Stimulated activated CD4-positive, alpha-beta T cell treated with anti-CD3 and anti-CD28 coated beads, TNF-alpha, amount 100 ng/mL, for 1 hour (primary cell): Measurements from ENCODE around the gene IQCF6.
"Not testable (repeated sequence)": the region's sequence is repeated elsewhere in the genome, so short reads cannot be mapped to it uniquely, and the experiment has no call there.

Experiments used
- DNase-seq, 3 donors: peaks; one replicate each; pipeline ENCODE4 v3.0.0-alpha.2; 2020; ENCODE audit warnings: low read depth in 3 of 3, low spot score in 1 of 3

Gene IQCF6

GRCh38 chr3:51779137-51779536, at the start of gene IQCF6:
TSS of gene IQCF6 (minus strand) at chr3:51779237. CDS start at chr3:51779224, 13 bp downstream.
- DNase-seq: no peak

GRCh38 chr3:51828297-51828696, 49.3 kb upstream of the IQCF6 start:
- DNase-seq: no peak

- no peak for DNase-seq
Observed at GRCh38 chr3:51819709-51820406, 40.8 kb upstream of the IQCF6 start.

- DNase-seq: no peak
Observed at GRCh38 chr3:51819151-51819550, 40.1 kb upstream of the IQCF6 start.

DNA sequence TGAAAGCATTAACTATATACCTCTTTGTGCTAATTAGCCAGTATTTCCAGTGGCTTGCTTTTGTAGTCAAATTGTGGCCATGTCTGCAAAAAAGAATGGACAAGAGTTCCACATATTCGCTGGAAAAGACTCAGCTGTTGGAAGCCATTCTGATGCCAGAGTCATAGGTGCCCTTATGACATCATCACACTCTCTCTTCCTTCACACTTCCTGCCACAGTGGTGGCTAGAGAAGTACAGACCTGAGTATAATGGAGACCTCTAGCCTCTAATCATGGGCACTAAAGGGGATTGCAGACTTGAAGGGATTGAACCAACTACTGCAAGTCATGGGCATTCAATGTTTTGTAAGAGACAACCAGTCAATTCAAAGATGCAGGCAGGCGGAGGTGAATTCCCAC, 38.3 kb upstream of the IQCF6 start:
- no peak for DNase-seq

GRCh38 chr3:51816723-51817122, 37.7 kb upstream of the IQCF6 start:
- DNase-seq: no peak

DNA sequence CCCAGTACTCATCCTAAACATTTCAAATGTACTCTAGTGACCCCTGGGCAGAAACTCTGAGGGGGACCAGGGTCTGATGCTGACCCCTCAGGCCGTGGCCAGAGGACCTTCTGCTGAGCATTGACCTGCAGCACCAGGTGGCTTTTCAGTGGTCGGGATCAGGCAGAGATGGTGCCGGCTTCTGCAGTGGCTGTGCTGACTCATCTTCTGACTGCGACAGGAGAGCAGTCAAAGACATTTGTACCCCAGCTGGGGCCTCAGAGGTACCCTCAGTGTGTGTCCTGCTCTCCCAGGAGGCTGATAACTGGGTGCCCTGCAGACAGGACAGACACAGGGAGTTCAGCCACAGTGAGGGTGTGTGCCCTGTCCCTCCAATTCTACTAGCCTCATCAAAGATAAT, 36.6 kb upstream of the IQCF6 start:
- no peak for DNase-seq

DNA sequence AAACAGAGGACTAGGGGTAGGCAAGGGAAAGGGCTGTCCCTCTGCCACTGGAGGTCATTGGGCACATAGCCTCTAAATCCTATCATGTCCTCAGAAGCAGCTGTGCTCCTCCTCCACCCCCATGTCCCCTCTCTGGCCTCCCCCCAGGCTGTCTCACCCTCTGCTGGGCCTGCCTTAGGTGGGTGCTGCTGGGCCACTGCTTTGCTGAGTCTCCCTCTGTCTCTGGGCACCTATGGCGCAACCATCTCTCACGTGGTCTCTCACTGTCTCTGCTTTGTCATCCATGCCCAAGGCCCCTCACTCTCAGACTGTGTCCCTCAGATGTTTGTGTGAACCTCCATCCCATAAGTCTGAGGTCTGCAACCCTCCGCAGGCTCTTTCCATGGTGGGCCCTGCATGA, 35.0 kb upstream of the IQCF6 start:
- no peak for DNase-seq

DNA sequence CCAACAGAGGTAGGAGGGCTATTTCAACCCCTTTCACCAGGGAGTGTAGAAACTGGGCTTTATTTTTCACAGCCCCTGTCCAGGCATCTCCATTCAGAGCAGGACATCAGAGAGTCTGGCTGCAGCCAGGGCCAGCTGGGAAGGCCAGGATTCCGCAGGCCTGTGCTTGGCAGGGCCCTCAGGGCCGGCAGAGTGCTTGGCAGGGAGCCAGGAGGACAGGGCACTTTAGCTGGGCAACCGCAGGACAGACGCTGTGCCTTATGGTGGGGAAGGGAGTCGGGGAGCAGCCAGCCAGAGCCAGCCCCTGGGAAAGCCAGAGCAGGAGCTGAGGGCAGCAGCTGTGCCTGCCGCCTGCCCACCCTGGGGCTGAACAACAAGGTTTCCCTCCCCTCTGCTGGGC, 34.5 kb upstream of the IQCF6 start:
- DNase-seq: no peak

DNA sequence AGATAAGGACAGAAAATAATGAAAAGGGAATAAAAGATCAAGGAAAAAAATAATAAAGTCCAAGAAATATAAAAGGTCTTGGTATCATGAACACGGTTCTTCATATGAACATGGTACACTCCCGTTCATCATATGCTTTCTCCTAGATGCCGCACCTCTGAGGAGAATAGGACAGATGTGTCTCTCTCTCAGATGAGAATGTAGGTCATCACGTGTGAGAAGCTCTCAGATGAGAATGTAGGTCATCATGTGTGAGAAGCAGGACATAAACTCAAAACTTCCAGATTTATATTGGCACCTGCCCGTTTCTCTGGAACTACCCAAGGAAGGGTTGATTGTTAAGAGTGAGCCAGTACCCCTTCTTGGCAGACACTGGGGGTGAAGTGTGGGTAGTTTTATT, 29.9 kb upstream of the IQCF6 start:
- DNase-seq: no peak

GRCh38 chr3:51802106-51802703, 23.2 kb upstream of the IQCF6 start:
- no peak for DNase-seq

- no peak for DNase-seq
Observed at GRCh38 chr3:51800750-51801125, 21.7 kb upstream of the IQCF6 start.

GRCh38 chr3:51799879-51800749, 21.1 kb upstream of the IQCF6 start:
- DNase-seq: no peak

GRCh38 chr3:51798411-51798963, 19.4 kb upstream of the IQCF6 start:
- no peak for DNase-seq

DNA sequence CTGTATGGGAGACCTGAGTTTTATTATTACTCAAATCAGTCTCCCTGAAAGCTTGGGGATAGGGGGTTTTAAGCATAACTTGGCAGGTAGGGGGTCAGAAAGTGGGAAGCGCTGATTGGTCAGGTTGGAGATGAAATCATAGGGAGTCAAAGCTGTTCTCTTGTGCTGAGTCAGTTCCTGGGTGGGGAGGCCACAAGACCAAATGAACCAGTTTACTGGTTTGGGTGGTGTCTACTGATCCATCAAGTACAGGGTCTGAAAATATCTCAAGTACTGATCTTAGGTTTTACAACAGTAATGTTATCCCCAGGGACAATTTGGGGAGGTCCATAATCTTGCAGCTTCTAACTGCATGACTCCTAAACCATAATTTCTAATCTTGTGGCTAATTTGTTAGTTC, 17.8 kb upstream of the IQCF6 start:
- no peak for DNase-seq

DNA sequence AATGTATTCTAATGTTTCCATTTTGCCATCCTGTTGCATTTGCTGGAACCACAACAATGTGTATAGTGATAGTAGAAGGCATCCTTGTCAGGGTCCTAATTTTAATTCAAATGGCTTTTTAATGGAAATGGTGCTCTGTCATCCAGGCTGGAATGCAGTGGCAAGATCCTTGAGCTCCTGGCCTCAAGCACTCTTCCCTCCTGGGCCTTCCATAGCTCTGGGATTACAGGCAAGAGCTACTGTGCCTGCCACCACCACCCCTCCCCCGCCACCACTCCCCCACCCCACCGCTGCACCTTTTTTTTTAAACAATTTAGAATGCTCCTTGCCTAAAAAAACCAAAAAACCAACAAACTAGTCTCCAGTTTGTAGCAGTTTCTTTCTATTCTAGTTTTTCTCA, 15.2 kb upstream of the IQCF6 start:
- no peak for DNase-seq

- no peak for DNase-seq
Observed at GRCh38 chr3:51792206-51792605, 13.2 kb upstream of the IQCF6 start.

DNA sequence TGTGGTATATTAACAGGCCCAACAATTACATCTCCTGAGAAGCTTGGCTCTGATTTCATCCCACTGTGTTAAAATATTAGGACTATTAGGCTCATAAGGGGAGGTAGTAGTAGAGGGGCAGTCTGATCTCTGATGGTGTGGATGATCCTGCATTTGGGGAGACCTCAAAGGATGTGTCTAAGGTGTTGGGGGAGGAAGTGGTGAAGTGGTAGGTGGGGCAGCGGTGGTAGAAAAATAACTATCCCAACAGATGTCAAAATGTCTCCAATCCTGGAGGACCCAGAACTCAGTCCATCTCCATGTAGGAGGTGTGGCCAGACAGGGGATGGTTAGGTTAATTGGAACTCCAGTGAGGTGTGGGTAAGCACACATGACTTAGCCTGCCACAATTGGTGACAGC, 10.4 kb upstream of the IQCF6 start:
- no peak for DNase-seq

DNA sequence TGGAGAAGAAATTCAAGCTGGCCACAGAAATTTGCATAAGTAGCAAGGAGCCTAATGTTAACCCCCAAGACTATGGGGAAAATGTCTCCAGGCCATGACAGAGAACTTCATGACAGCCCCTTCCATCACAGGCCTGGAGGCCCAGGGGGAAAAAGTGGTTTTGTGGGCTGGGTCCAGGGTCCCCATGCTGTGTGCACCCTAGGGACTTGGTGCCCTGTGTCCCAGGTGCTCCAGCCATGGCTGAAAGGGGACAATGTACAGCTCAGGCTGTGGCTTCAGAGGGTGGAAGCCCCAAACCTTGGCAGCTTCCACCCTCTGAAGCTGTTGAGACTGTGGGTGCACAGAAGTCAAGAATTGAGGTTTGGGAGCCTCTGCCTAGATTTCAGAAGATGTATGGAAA, 8.5 kb upstream of the IQCF6 start:
- not testable (repeated sequence) for DNase-seq

GRCh38 chr3:51786267-51786666, 7.2 kb upstream of the IQCF6 start:
- no peak for DNase-seq

DNA sequence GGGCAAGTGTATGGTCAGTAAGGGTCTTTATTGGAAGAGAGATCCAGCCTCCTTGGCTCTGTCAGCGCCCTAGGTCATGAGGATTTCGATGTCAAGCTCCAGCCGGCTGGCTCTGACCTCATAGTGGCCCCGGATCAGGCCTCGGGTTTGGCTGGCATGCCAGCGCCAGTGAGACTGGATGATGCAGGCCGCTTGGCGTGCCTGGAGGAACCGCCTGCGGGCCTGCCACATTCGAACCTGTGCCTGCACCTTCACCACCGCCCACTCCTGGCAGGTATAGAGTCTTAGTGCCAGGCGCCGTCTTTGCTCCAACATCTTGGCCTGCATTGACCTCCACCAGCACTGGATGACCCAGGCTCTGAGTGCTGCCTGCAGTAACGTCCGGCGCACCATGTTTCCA, 483 bp downstream of the IQCF6 start:
- no peak for DNase-seq

DNA sequence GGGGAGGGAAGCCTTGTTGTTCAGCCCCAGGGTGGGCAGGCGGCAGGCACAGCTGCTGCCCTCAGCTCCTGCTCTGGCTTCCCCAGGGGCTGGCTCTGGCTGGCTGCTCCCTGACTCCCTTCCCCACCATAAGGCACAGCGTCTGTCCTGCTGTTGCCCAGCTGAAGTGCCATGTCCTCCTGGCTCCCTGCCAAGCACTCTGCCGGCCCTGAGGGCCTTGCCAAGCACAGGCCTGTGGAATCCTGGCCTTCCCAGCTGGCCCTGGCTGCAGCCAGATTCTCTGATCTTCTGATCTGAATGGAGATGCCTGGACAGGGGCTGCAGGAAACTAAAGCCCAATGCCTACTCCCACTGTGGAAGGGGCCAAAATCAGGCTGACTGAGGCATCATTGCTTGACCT, 1.1 kb downstream of the IQCF6 start:
- DNase-seq: no peak
